AML-193 (cell line): ENCODE data around the gene C5orf34.
A peak's percentile ranks its signal among the peaks of the same experiment; 100 is the strongest.
"Not testable (repeated sequence)": the region's sequence is repeated elsewhere in the genome, so short reads cannot be mapped to it uniquely, and the experiment has no call there.

Source experiments
- DNase-seq, 2 experiments: peaks; one replicate each; lab custom pipeline; 2025; lab: John Stamatoyannopoulos, UW

C5orf34 gene

DNA sequence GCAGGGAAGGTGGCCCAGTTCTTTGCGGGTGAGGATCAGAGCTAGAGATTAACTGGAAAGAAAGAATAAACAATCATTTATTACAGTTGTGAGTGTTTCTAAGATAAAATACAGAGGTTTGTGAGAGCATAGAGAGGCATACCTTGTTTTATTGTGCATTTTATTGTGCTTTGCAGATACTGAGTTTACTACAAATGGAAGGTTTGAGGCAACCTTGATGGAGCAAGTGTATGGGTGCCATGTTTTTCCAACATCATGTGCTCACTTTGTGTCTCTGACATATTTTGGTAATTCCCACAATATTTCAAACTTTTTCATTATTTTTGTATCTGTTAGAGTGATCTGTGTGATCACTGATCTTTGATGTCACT lies 715 bp upstream of the C5orf34 start:
- DNase-seq, result no peak

DNA sequence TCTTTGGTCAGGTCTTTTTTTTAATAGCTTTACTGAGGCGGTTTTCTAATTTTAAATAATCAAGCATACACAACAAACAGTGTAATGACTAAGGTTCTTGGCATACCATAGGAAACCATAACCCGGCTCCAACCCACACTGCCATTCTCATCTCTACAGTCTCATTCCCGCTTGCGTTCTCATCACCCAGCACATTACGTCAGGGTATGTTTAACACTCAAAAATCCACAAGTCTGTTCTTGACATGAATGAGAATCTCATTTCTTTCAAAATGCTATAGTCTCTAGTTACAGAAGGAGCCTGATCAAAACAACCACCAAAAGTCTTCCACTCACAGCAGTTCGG lies 505 bp downstream of the C5orf34 start:
- no peak for DNase-seq

- DNase-seq, result no peak
These were observed 923 bp downstream of the C5orf34 start for GRCh38 chr5:43514025-43514424.

- not testable (repeated sequence) for DNase-seq
These were observed 3.9 kb downstream of the C5orf34 start for GRCh38 chr5:43511062-43511461.

DNA sequence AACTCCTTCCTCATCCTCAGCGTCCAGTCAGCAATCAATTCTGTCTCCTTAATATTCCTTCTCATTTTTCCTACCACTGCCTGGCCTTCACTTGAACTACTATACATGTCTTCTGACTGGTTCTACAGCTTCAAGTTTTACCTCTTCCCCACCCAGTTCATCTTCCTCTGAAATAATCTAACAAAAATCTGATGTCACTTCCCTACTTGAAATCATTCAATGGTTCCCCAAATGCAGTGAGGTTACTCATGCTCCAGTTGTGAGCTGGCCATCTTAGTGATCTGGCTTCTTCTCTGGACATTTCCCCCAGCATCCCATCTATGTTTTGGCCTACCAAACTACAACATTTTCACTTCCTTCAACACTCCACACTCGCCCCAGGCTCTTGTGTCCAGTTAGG lies 16.4 kb downstream of the C5orf34 start:
- no peak for DNase-seq

- DNase-seq, result no peak
These were observed 17.4 kb downstream of the C5orf34 start for GRCh38 chr5:43497311-43498104.

DNA sequence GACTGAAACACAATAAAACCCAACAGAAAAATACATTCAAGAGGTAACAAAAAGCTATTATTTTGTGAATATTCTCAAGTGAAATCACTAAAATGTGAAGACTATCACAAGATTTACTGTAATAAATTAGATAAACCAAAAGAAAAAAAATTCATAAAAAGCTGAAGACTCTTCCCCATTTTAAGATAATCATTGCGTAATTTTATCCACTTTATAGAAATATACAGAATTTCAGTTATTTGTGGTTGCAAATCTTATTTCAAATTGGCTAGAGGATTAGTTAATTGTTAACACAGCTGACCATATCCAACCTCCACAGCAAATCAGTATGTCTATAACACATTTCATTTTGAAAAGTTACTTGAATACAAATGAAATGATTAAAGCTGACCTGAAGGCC lies 23.6 kb downstream of the C5orf34 start:
- DNase-seq, result no peak

DNA sequence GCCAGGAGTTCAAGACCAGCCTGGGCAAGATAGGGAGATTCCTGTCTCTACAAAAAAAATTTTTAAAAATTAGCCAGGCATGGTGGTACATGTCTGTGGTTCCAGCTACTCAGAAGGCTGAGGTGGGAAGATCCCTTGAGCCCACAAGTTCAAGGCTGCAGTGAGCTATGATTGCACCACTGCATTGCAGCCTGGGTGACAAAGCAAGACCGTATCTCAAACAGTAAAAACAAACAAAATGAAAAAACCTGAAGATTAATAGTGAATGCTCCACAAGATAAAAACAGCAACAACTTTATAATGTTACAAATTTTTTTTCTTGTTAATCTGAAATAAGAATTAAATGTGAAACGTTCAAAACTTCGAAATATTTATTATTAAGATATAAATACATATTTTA lies 28.6 kb downstream of the C5orf34 start:
- no peak for DNase-seq

DNA sequence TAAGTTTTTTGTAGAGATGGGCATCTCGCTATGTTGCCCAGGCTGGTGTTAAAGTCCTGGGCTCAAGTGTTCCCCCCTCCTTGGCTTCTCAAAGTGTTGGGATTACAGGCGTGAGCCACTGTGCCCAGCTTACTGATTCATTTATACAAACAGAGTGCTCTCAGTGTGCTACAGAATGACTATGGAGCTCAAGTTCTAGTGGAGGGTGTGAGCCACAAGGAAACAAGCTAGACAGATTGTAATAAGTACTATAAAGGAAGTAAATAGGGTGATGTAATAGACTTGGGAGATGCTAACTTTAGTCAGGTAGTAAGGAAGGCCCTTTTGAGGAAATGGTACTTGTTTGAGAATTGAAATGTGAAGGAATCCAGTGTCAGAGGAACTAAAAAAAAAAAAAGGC lies 29.5 kb downstream of the C5orf34 start:
- DNase-seq, result peak in 1 of 2 experiments; percentile 27

DNA sequence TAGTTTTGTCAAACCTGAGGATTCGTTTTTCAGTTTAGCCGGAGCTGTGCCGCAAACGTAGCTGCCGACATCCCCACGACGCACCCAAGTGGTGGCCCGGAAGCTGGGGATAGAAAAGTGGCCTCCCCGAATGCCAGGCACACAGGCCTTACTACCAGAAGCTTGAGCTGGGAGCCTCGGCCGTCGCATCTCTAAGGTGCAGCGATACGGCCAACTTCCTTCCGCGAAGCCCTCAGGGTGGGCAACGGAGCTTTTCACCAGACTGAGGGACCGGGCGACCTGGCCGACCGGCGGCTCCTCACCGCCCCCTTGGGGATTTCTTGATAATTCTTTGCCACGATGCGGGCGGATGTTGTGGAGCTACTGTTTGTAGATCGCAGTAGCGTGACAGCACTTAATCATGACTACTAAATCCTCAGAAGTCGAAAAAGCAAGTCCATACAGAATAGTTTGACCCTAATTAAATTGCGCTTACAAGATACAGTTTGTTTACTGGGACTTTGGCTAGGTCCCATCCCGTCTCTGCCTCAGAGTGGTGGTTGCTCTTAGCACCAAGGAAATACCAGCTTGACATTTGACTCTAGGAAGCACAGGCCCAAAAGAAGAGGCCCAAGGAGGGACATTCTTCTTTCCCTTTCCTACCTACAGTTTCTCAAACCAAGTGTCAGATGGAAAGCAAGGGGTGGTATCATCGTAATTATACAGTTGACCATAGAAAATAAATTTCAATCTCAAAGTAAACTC lies 30.7 kb downstream of the C5orf34 start:
- DNase-seq, result peak; percentile 70 to 77

DNA sequence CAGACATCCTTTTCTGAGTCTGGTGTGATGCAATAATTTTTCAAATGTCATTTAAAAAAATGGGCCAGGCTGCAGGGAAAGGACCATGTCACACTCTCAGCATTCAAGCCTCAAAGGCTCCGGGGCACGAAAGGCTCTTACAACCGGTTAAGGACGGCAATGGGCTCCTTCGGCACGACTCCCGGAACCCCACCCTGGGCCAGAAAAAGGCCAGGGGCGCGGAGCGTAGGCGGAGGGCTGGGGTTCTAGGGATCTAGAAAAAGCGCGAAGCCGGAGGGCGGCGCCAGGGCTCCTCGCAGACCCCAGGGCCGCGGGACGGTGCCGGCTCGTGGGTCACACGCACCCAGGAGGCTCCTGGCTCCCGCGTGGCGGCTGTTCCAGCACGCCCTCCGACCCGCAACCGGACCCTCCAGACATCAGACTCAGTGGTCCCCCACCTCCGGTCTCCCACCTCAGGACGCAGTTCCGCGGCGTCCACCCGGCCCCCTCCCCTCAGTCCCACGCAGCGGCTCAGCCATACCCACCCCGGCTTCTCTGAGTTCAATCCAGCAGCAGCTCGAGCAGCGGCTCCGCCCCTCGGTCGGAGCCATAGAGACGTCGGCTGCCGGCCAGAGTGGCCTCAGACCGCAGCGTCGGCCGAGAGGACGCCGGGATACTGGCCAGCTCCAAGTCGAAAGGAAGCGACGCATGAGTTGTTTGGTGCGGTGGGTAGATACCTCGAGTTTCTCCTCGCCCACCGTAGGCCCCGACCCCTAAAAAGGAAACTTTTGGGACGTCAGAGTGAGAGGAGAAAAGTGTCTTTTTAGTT lies 31.4 kb downstream of the C5orf34 start, which contains the start of gene TMEM267:
TMEM267 (minus strand) TSS at position 568 of the 808 bp plus-strand sequence. CDS start 29,896 bp downstream, outside the sequence.
- DNase-seq, result peak; percentile 81 to 83

- DNase-seq, result no peak
These were observed 32.3 kb downstream of the C5orf34 start for GRCh38 chr5:43482490-43483297.

DNA sequence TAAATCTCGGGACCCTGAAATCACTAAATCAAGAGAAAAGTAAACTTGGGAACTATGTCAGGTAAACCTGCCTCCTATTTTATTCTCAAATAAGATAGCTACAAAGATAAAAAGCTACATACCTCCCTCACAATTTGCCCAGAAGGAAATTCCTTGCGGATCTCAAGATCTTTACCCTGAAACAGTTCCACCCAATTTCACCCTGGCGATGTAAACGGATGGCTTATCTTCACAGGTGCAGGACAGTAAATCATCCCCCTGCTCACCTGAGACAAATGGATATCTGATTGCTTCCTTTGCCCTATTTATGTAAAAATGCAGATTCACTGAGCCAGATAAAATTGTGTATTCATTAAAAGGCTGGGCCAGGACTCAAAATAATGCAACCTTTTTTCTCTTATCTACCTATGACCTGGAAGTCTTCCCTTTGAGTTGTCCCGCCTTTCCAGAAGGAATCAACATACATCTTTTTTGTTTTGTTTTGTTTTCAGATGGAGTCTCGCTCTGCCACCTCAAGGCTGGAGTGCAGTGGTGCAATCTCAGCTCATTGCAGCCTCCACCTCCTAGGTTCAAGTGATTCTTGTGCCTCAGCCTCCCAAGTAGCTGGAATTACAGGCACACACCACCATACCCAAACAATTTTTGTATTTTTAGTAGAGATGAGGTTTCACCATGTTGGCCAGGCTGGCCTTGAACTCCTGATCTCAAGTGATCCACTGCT lies 45.1 kb downstream of the C5orf34 start:
- DNase-seq, result no peak

DNA sequence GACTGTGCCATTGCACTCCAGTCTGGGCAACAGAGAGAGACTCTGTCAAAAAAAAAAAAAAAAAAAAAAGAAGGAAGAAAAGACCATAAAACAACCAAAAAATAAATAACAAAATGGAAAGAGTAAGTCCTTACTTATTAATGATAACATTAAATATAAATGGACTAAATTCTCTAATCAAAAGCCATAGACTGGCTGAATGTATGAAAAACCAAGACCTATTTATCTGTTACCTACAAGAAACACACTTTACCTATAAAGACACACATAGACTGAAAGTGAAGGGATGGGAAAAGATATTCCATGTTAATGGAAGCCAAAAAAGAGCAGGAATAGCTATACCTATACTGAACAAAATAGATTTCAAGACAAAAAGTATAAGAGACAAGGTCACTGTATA lies 47.8 kb downstream of the C5orf34 start:
- DNase-seq, result no peak

GRCh38 chr5:43465455-43465854 lies 49.5 kb downstream of the C5orf34 start:
- not testable (repeated sequence) for DNase-seq

DNA sequence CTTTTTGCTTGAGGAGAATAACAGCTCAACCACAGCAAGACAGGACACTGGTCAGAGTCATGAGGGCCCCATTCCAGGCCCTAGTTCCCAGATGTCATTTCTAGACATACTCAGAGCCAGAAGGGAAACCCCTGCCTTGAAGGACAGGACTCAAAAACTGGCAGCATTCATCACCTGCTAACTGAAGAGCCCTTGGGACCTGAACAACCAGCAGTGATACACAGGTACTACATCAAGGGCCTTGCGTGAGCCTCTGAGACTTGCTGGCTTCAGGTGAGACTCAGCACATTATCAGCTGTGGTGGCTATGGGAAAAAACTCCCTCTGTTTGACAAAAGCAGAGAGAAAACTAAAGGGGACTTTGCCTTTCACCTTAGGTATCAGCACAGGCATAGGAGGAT lies 53.9 kb downstream of the C5orf34 start:
- no peak for DNase-seq

DNA sequence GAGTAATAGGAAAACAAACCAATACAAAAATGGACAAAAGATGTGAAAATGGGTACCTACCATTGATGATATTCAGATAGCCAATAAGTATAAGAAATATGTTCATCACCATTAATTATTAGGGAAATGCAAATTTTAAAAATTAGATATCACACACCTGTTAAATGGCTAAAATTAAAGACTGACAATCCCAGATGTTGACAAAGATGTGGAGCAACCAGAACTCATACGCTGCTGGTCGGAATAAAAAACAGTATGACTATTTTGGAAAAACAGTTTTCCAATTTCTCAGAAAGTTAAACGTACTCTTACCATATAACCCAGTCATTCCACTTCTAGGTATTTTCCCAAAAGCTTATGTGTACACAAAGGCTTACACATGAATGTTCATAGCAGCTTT lies 58.4 kb downstream of the C5orf34 start:
- no peak for DNase-seq

DNA sequence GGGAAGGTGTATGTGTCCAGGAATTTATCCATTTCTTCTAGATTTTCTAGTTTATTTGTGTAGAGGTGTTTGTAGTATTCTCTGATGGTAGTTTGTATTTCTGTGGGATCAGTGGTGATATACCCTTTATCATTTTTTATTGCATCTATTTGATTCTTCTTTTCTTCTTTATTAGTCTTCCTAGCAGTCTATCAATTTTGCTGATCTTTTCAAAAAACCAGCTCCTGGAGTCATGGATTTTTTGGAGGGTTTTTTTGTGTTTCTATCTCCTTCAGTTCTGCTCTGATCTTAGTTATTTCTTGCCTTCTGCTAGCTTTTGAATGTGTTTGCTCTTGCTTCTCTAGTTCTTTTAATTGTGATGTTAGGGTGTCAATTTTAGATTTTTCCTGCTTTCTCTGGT lies 73.4 kb downstream of the C5orf34 start:
- DNase-seq, result not testable (repeated sequence)

- no peak for DNase-seq
These were observed 77.8 kb downstream of the C5orf34 start for GRCh38 chr5:43437062-43437660.
